ENCODE data around the gene SH2D7.

SH2D7 gene

GRCh38 chr15:78139578-78139977 lies 47.2 kb downstream of the SH2D7 start:
- in situ Hi-C loops (cut with MboI; ENCODE audit: low sequenced_read_pairs, unreplicated experiment): loop anchor here (10.0 kb wide), 1 partner anchor 55 kb away; no protein-coding TSS in a partner anchor
- TF ChIP-seq CTCF (IDR thresholded peaks at IDR 0.05; ENCODE audit: borderline replicate concordance, control extremely low read depth, extremely low read depth, insufficient read depth, missing control alignments): no peak
- DNase-seq (ENCODE audit: low spot score): no peak

- TF ChIP-seq CTCF (IDR thresholded peaks at IDR 0.05; ENCODE audit: borderline replicate concordance, control extremely low read depth, extremely low read depth, insufficient read depth, missing control alignments): no peak
- in situ Hi-C loops (cut with MboI; ENCODE audit: low sequenced_read_pairs, unreplicated experiment): no loop called here
- no peak for DNase-seq (ENCODE audit: low spot score)
These were observed 47.9 kb downstream of the SH2D7 start for GRCh38 chr15:78140292-78140691.

- no peak for TF ChIP-seq CTCF (IDR thresholded peaks at IDR 0.05; ENCODE audit: borderline replicate concordance, control extremely low read depth, extremely low read depth, insufficient read depth, missing control alignments)
- in situ Hi-C loops (cut with MboI; ENCODE audit: low sequenced_read_pairs, unreplicated experiment): no loop called here
- no peak for DNase-seq (ENCODE audit: low spot score)
These were observed 50.0 kb downstream of the SH2D7 start for GRCh38 chr15:78142332-78142731.

GRCh38 chr15:78146425-78147154 lies 54.2 kb downstream of the SH2D7 start:
- in situ Hi-C loops (cut with MboI; ENCODE audit: low sequenced_read_pairs, unreplicated experiment): no loop called here
- no peak for TF ChIP-seq CTCF (IDR thresholded peaks at IDR 0.05; ENCODE audit: borderline replicate concordance, control extremely low read depth, extremely low read depth, insufficient read depth, missing control alignments)

GRCh38 chr15:78147566-78147965 lies 55.2 kb downstream of the SH2D7 start:
- in situ Hi-C loops (cut with MboI; ENCODE audit: low sequenced_read_pairs, unreplicated experiment): no loop called here
- TF ChIP-seq CTCF (IDR thresholded peaks at IDR 0.05; ENCODE audit: borderline replicate concordance, control extremely low read depth, extremely low read depth, insufficient read depth, missing control alignments): no peak
- no peak for DNase-seq (ENCODE audit: low spot score)

More at GRCh38 chr15:78146425-78147154, 54.2 kb downstream of the SH2D7 start:
- DNase-seq (ENCODE audit: low spot score): no peak

- no peak for DNase-seq (ENCODE audit: low spot score)
- TF ChIP-seq CTCF (IDR thresholded peaks at IDR 0.05; ENCODE audit: borderline replicate concordance, control extremely low read depth, extremely low read depth, insufficient read depth, missing control alignments): no peak
- in situ Hi-C loops (cut with MboI; ENCODE audit: low sequenced_read_pairs, unreplicated experiment): no loop called here
These were observed 56.2 kb downstream of the SH2D7 start for GRCh38 chr15:78148392-78149067.
